Mesenchymal stem cell (in vitro differentiated cells and primary cell): ENCODE results near the gene BEST1. TPM values are rescaled to one million over a fixed set of nuclear protein-coding genes. Genes with fewer than 3 reads are reported as not detected.
A peak's percentile ranks its signal among the peaks of the same experiment; 100 is the strongest.

ENCODE experiments used
- DNase-seq: peaks from one replicate; pipeline ENCODE4 v3.0.0-alpha.2; 2013
- H2AFZ ChIP-seq: one replicate; pipeline ENCODE4 v1.6.1; 2013; ENCODE audit warnings: low read depth, mild to moderate bottlenecking, control low read depth, inconsistent platforms, low read length, moderate library complexity
- H2AK5ac ChIP-seq: 2 replicates; pipeline ENCODE4 v1.6.1; 2013; ENCODE audit warnings: low read length, moderate library complexity, mild to moderate bottlenecking, inconsistent platforms; ENCODE audit not compliant: severe bottlenecking
- H2BK120ac ChIP-seq: one replicate; pipeline ENCODE4 v1.6.1; 2013; ENCODE audit warnings: low read depth, mild to moderate bottlenecking, inconsistent platforms, low read length, moderate library complexity
- H2BK12ac ChIP-seq, 2 experiments: one replicate each; pipeline ENCODE4 v1.6.1; 2013; ENCODE audit warnings: inconsistent platforms in 2 of 2, low read length in 2 of 2, mild to moderate bottlenecking in 2 of 2, moderate library complexity in 2 of 2, control low read depth in 1 of 2
- H2BK15ac ChIP-seq: one replicate; pipeline ENCODE4 v1.6.1; 2013; ENCODE audit warnings: mild to moderate bottlenecking, low read depth, inconsistent platforms; ENCODE audit not compliant: poor library complexity, severe bottlenecking
- H2BK5ac ChIP-seq: 2 replicates; pipeline ENCODE4 v1.6.1; 2013; ENCODE audit warnings: low read depth, mild to moderate bottlenecking, low read length, control low read depth, inconsistent platforms; ENCODE audit not compliant: poor library complexity, severe bottlenecking
- H3K14ac ChIP-seq, 2 experiments: one replicate each; pipeline ENCODE4 v1.6.1; 2013; ENCODE audit warnings: inconsistent platforms in 2 of 2, low read length in 2 of 2, control low read depth in 1 of 2, mild to moderate bottlenecking in 1 of 2, moderate library complexity in 1 of 2
- H3K18ac ChIP-seq, 2 experiments: one replicate each; pipeline ENCODE4 v1.6.1; 2013; ENCODE audit warnings: inconsistent platforms in 2 of 2, low read length in 2 of 2, control low read depth in 1 of 2, low read depth in 1 of 2, mild to moderate bottlenecking in 1 of 2
- H3K23ac ChIP-seq, 2 experiments: one replicate each; pipeline ENCODE4 v1.6.1; 2013; ENCODE audit warnings: inconsistent platforms in 2 of 2, low read length in 2 of 2, mild to moderate bottlenecking in 2 of 2, moderate library complexity in 2 of 2, control low read depth in 1 of 2
- H3K27ac ChIP-seq: 2 replicates; pipeline ENCODE4 v1.5.1; 2013; ENCODE audit warnings: mild to moderate bottlenecking, moderate library complexity, low read length, control low read depth, inconsistent platforms; ENCODE audit not compliant: poor library complexity, severe bottlenecking
- H3K27me3 ChIP-seq, 2 experiments: 2 replicates each; pipeline versions ENCODE4 v1.6.1 to v1.7.0; 2013; ENCODE audit warnings: low read length in 2 of 2, mild to moderate bottlenecking in 2 of 2, moderate library complexity in 2 of 2, control low read depth in 1 of 2, inconsistent platforms in 1 of 2; ENCODE audit not compliant: control insufficient read depth in 1 of 2, insufficient read depth in 1 of 2
- H3K36me3 ChIP-seq, 2 experiments: 2 replicates each; pipeline versions ENCODE4 v1.6.1 to v1.7.0; 2013; ENCODE audit warnings: low read length in 2 of 2, control low read depth in 1 of 2, inconsistent platforms in 1 of 2, low read depth in 1 of 2, mild to moderate bottlenecking in 1 of 2; ENCODE audit not compliant: insufficient read depth in 2 of 2, control insufficient read depth in 1 of 2
- H3K4ac ChIP-seq, 2 experiments: one replicate each; pipeline ENCODE4 v1.6.1; 2013; ENCODE audit warnings: inconsistent platforms in 2 of 2, low read length in 2 of 2, mild to moderate bottlenecking in 2 of 2, moderate library complexity in 2 of 2, control low read depth in 1 of 2, low read depth in 1 of 2
- H3K4me1 ChIP-seq: 2 replicates; pipeline ENCODE4 v1.6.1; 2013; ENCODE audit warnings: low read depth, low read length, control low read depth; ENCODE audit not compliant: control insufficient read depth, insufficient read depth
- H3K4me2 ChIP-seq: 2 replicates; pipeline ENCODE4 v1.6.1; 2013; ENCODE audit warnings: low read length, mild to moderate bottlenecking, inconsistent platforms; ENCODE audit not compliant: poor library complexity, severe bottlenecking
- H3K4me3 ChIP-seq, 2 experiments: 2 replicates each; pipeline versions ENCODE4 v1.5.1 to v1.7.0; 2013; ENCODE audit warnings: low read length in 2 of 2, mild to moderate bottlenecking in 2 of 2, control low read depth in 1 of 2, low read depth in 1 of 2; ENCODE audit not compliant: insufficient read depth in 1 of 2
- H3K79me1 ChIP-seq: replicated peaks from 2 replicates; pipeline ENCODE4 v1.6.1; 2013; ENCODE audit warnings: mild to moderate bottlenecking, control low read depth, low read length, inconsistent platforms; ENCODE audit not compliant: poor library complexity, severe bottlenecking
- H3K9ac ChIP-seq: 2 replicates; pipeline ENCODE4 v1.7.0; 2013; ENCODE audit warnings: mild to moderate bottlenecking, low read length, moderate library complexity
- H3K9me3 ChIP-seq: 2 replicates; pipeline ENCODE4 v1.7.0; 2013; ENCODE audit warnings: mild to moderate bottlenecking, low read length; ENCODE audit not compliant: control insufficient read depth
- H4K8ac ChIP-seq: one replicate; pipeline ENCODE4 v1.6.1; 2013; ENCODE audit warnings: inconsistent platforms, mild to moderate bottlenecking, low read length, moderate library complexity
- H4K91ac ChIP-seq: one replicate; pipeline ENCODE4 v1.6.1; 2013; ENCODE audit warnings: mild to moderate bottlenecking, low read length, inconsistent platforms
- WGBS: methylation state at CpG from one replicate; pipeline ENCODE4 v1.1.7; 2013; ENCODE audit warnings: mixed read lengths; 5-methylcytosine and 5-hydroxymethylcytosine counted together
- polyA plus RNA-seq, 2 experiments: library from polyadenylated mRNA; stranded (reverse); fragments of 200-250 nt; gene quantifications; one replicate each; pipeline ENCODE4 v1.2.3, GENCODE V29; 2013

Gene BEST1
- 2.9 TPM for polyA plus RNA-seq (2013, experiment 1 of 2)
- 2.6 TPM for polyA plus RNA-seq (2013, experiment 2 of 2)

- H2BK120ac ChIP-seq = peak within 1 kb of the TSS; percentile 42
- DNase-seq = no peak
- no peak within 1 kb of the TSS for H2AK5ac ChIP-seq
- WGBS = 93% methylated on average over 8 of the region's 8 CpGs
- peaks cover 0 to 8% of the 10 kb centered on the region in 2 experiments for H3K27me3 ChIP-seq
- peak within 1 kb of the TSS; percentile 6 to 86 for H2BK12ac ChIP-seq
- no peak within 1 kb of the TSS for H2AFZ ChIP-seq
- H2BK15ac ChIP-seq = peak within 1 kb of the TSS; percentile 75
- peak within 1 kb of the TSS; percentile 73 for H3K9ac ChIP-seq
- H3K18ac ChIP-seq = peak within 1 kb of the TSS; percentile 5 to 11
- H3K4ac ChIP-seq = peak within 1 kb of the TSS in 1 of 2 experiments; percentile 69
- peaks cover 11% of the 10 kb centered on the region for H3K4me1 ChIP-seq
- no peak within 1 kb of the TSS for H3K14ac ChIP-seq
- no peak within 1 kb of the TSS for H2BK5ac ChIP-seq
- H4K8ac ChIP-seq = peak within 1 kb of the TSS; percentile 77
- H3K23ac ChIP-seq = no peak within 1 kb of the TSS
- H3K79me1 ChIP-seq = no peaks in the 10 kb centered on the region
- H3K4me3 ChIP-seq = no peak within 1 kb of the TSS
- no peaks in the 10 kb centered on the region for H3K36me3 ChIP-seq
- H4K91ac ChIP-seq = peak within 1 kb of the TSS; percentile 23
- H3K4me2 ChIP-seq = no peak within 1 kb of the TSS
- H3K9me3 ChIP-seq = no peaks in the 10 kb centered on the region
- no peak within 1 kb of the TSS for H3K27ac ChIP-seq
These were observed at the start of gene BEST1 for GRCh38 chr11:61950035-61950547. BEST1 (plus strand) TSS chr11:61950351; CDS start chr11:61951807, 1,456 bp downstream.

GRCh38 chr11:61901397-61901796, 48.8 kb upstream of the BEST1 start:
- no peak overlapping the region for H2BK5ac ChIP-seq
- no peak overlapping the region for H2AFZ ChIP-seq
- H3K79me1 ChIP-seq = no peaks in the 10 kb centered on the region
- H3K27ac ChIP-seq = no peak overlapping the region
- no peak overlapping the region for H3K4ac ChIP-seq
- no peak overlapping the region for H3K4me3 ChIP-seq
- H3K9me3 ChIP-seq = no peaks in the 10 kb centered on the region
- no peak overlapping the region for H4K8ac ChIP-seq
- DNase-seq = no peak
- no peak overlapping the region for H3K9ac ChIP-seq
- no peak overlapping the region for H2BK12ac ChIP-seq
- H3K36me3 ChIP-seq = peaks cover 0 to 81% of the 10 kb centered on the region in 2 experiments
- H2BK15ac ChIP-seq = no peak overlapping the region
- WGBS = 83% methylated on average over 10 of the region's 10 CpGs
- H3K4me1 ChIP-seq = peaks cover 3% of the 10 kb centered on the region
- no peak overlapping the region for H3K18ac ChIP-seq
- H4K91ac ChIP-seq = no peak overlapping the region
- no peak overlapping the region for H3K4me2 ChIP-seq
- H2BK120ac ChIP-seq = no peak overlapping the region
- no peak overlapping the region for H3K14ac ChIP-seq
- no peak overlapping the region for H2AK5ac ChIP-seq
- peaks cover 0 to 14% of the 10 kb centered on the region in 2 experiments for H3K27me3 ChIP-seq
- H3K23ac ChIP-seq = no peak overlapping the region

DNA sequence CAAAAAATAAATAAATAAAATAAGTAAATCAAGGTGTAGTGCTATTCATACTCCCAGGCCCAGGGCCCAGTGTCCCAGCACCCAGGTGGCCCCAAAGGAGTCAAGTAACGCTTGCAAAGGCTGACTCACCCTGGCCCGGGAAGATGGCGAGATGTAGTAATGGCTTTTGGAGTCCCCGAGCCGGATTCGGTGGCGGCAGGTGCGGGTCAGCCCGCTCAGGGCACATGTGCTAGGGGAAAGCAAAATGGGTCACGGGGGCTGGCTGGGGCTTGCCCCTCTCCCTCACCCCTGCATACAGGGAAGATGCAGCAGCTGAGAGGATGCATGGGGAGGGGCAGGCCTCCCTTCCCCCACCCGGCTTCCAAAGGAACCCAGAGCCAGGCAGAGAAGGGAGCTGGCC, 47.8 kb upstream of the BEST1 start:
- no peak for DNase-seq
- H4K8ac ChIP-seq = no peak overlapping the region
- H3K23ac ChIP-seq = no peak overlapping the region
- peaks cover 0 to 81% of the 10 kb centered on the region in 2 experiments for H3K36me3 ChIP-seq
- H3K27me3 ChIP-seq = peaks cover 0 to 14% of the 10 kb centered on the region in 2 experiments
- WGBS = 95% methylated on average over 4 of the region's 11 CpGs
- no peak overlapping the region for H3K4ac ChIP-seq
- H3K9ac ChIP-seq = no peak overlapping the region
- no peak overlapping the region for H3K4me2 ChIP-seq
- no peak overlapping the region for H3K14ac ChIP-seq
- no peak overlapping the region for H2BK15ac ChIP-seq
- no peak overlapping the region for H2AK5ac ChIP-seq
- no peak overlapping the region for H3K18ac ChIP-seq
- H2BK5ac ChIP-seq = no peak overlapping the region
- no peak overlapping the region for H2BK12ac ChIP-seq
- H3K4me1 ChIP-seq = peaks cover 3% of the 10 kb centered on the region
- no peak overlapping the region for H3K27ac ChIP-seq
- H3K9me3 ChIP-seq = no peaks in the 10 kb centered on the region
- H4K91ac ChIP-seq = no peak overlapping the region
- H3K79me1 ChIP-seq = no peaks in the 10 kb centered on the region
- H2AFZ ChIP-seq = no peak overlapping the region
- H2BK120ac ChIP-seq = no peak overlapping the region
- no peak overlapping the region for H3K4me3 ChIP-seq

GRCh38 chr11:61903845-61904244, 46.3 kb upstream of the BEST1 start:
- no peak for DNase-seq
- Histone ChIP-seq H2BK15ac (no peak overlapping the region), H3K14ac (no peak overlapping the region), H3K9ac (no peak overlapping the region), H3K4ac (no peak overlapping the region), H2AFZ (no peak overlapping the region), H2BK5ac (no peak overlapping the region), H2BK12ac (no peak overlapping the region), H4K8ac (no peak overlapping the region), H3K36me3 (peaks cover 0 to 76% of the 10 kb centered on the region in 2 experiments), H3K4me1 (peaks cover 6% of the 10 kb centered on the region), H3K27ac (no peak overlapping the region), H3K9me3 (no peaks in the 10 kb centered on the region), H3K27me3 (peaks cover 0 to 14% of the 10 kb centered on the region in 2 experiments), H4K91ac (no peak overlapping the region), H3K23ac (no peak overlapping the region), H3K4me3 (no peak overlapping the region), H3K18ac (no peak overlapping the region), H3K4me2 (no peak overlapping the region), H2BK120ac (no peak overlapping the region), H2AK5ac (no peak overlapping the region), H3K79me1 (no peaks in the 10 kb centered on the region)
- WGBS = 86% methylated on average over 3 of the region's 3 CpGs
